ENCODE data around the gene HIBCH.

GRCh38 chr2:190315273-190315672 is 4.4 kb downstream of the HIBCH start:
- TF ChIP-seq CEBPB (IDR thresholded peaks at IDR 0.05) (no peak), RAD21 (IDR thresholded peaks at IDR 0.05; ENCODE audit: low read depth) (no peak), REST (IDR thresholded peaks at IDR 0.05; ENCODE audit: low read depth) (no peak), EP300 (IDR thresholded peaks at IDR 0.05; ENCODE audit: borderline replicate concordance) (no peak), YY1 (IDR thresholded peaks at IDR 0.05; ENCODE audit: low read depth) (no peak), MAX (IDR thresholded peaks at IDR 0.05) (no peak), CREB1 (IDR thresholded peaks at IDR 0.05; ENCODE audit: low read depth) (no peak), TAF1 (IDR thresholded peaks at IDR 0.05; ENCODE audit: low read depth) (no peak), TCF12 (IDR thresholded peaks at IDR 0.05; ENCODE audit: low read depth) (no peak), EGR1 (IDR thresholded peaks at IDR 0.05) (no peak), FOXM1 (IDR thresholded peaks at IDR 0.05; ENCODE audit: borderline replicate concordance, low read depth) (no peak), TEAD4 (IDR thresholded peaks at IDR 0.05) (no peak)
